ENCODE measurements around the gene CSRP1. TPM values are rescaled to one million over a fixed set of nuclear protein-coding genes. Genes with fewer than 3 reads are reported as not detected.

The CSRP1 gene
- total RNA-seq: 481 and 800 TPM in 2 replicates

GRCh38 chr1:201506557-201507359, at the start of gene CSRP1:
CSRP1 (minus strand) TSS chr1:201507123; CDS start chr1:201496303, 10,820 bp downstream.

DNA sequence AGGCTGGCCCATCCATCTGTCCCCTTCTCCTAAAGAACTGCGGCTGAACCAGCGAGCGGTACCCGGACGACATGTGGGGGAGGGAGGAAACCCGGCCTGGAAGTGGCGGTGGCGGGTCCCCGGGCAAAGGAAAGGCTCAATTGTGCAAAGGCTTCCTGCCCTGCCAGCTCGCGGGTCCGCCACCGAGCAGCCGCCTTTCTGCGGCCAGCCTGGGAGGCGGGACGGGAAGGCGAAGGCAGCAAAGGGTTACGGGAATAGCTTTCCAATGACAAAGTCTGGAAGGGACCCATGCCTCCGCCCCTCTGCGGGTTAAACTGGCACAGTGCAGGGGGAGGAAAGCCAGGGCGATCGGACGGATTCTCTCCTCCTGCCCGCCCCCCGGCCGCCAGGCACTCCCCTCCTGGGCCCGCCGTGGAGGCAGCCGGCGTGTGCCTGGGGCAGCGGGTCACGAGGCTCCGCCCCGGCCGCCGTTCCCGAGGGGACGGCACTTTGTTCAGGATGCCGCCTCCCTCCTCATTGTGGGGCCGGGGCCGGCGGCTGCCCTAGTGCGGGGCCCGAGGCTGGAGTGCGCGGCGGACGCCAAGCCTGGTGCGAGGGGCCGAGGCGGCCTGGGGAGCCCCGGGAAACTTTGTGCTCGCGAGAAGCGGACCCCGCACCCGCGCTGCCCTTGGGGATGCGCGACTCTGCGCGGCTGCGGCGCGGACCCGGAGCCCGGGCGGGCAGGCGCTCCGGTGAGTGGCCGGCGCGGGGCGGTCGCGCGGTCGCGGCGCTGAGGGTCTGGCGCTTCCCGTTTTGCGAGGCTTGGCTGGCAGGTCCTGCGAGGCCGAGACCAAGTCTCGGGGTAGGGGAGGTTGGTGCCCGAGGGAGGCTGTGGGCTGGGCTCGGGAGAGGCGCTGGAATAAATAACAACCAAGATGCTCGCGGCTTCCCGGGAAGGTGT, 32.0 kb upstream of the CSRP1 start, which contains the start of gene NAV1:
NAV1 (plus strand) TSS at position 516 of the 940 bp plus-strand sequence. CDS start 83,758 bp downstream, outside the sequence.

DNA sequence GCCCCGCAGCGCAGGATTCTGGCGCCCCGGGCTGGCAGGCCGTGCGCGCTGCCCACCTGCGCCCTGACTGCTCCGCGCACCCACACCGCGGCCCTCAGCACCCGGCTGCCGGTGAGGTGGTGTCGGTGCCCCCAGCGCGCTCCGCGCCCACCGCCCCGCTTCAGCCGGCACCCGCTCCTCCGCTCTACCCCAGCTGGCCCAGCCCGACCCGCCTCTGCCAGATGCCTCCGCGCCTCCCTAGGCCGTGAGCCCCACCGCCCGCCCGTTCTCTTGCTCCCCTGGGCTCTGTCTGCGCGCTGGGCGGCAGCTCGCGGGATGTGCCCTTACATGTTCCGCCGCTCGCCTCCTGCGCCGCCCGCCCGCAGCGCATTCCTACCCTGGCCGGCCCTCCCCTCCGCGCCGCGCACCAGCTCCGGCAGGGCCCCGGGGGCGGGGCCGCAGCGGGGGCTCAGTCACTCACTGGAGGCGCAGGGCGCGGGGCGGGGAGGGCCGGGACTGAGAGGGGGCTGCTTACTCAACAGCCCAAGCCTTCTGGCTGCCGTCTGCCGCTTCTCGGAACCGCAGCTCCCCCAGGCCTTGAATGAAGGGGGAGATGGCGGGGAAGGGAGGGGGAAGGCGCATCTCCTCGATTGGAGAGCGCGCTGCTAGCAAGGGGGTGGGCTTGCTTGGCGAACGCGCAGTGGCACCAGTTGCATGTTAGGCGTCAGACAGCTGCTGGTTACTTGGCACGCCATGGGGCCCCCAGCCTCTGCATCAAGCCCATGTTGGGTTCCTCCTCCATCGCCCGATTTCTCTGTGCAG, 37.9 kb downstream of the CSRP1 start, which contains the start of gene PHLDA3:
PHLDA3 (minus strand) TSS at position 345 of the 801 bp plus-strand sequence. CDS start 402 bp downstream, outside the sequence.

Other genes starting within 250 kb of the CSRP1 start
- gene PKP1, start 223.6 kb downstream of the CSRP1 start, total RNA-seq: 0.76 and 1.6 TPM in 2 replicates
- 0.65 and 2.3 TPM in 2 replicates for gene TNNT2, start 129.4 kb downstream of the CSRP1 start, total RNA-seq
- 27.5 and 52.9 TPM in 2 replicates for gene LAD1, start 107.8 kb downstream of the CSRP1 start, total RNA-seq
- 2.0 TPM in 1 of 2 replicates, not detected in the other for gene TNNI1, start 85.4 kb downstream of the CSRP1 start, total RNA-seq
- gene PHLDA3, start 37.9 kb downstream of the CSRP1 start, total RNA-seq: 58.3 and 92.2 TPM in 2 replicates
- gene NAV1, start 32.0 kb upstream of the CSRP1 start, total RNA-seq: 46.3 and 65.5 TPM in 2 replicates

Measured in mesangial cell (primary cell).